ENCODE results near the gene TRIM44. TPM values are rescaled to one million over a fixed set of nuclear protein-coding genes. Genes with fewer than 3 reads are reported as not detected.

The TRIM44 gene
- polyA plus RNA-seq, 1 donor (not counting 4 experiments of a cell fraction or from before 2014, with no cell fraction given): 48.3 TPM

GRCh38 chr11:35852056-35852455 lies 189.5 kb downstream of the TRIM44 start:
- Histone ChIP-seq H3K4me3 (ENCODE audit: control insufficient read depth in 2 of 3, extremely low read depth in 1 of 3, insufficient read depth in 2 of 3, low read depth in 1 of 3, low read length in 3 of 3) (no peak overlapping the region), H3K9ac (ENCODE audit: control insufficient read depth, extremely low read depth, insufficient read depth, low read length) (no peak overlapping the region), H3K9me3 (ENCODE audit: control insufficient read depth, low read depth, low read length) (no peaks in the 10 kb centered on the region), H3K27ac (ENCODE audit: control insufficient read depth, insufficient read depth, low read length) (no peak overlapping the region), H3K79me2 (ENCODE audit: control insufficient read depth, insufficient read depth, low read length) (no peaks in the 10 kb centered on the region), H4K20me1 (ENCODE audit: control insufficient read depth, extremely low read depth, insufficient read depth, low read length) (no peaks in the 10 kb centered on the region), H3K4me1 (ENCODE audit: control insufficient read depth, extremely low read depth, insufficient read depth, low read length) (no peaks in the 10 kb centered on the region), H2AFZ (ENCODE audit: control insufficient read depth, low read length) (no peak overlapping the region), H3K27me3 (ENCODE audit: control insufficient read depth, extremely low read depth, insufficient read depth, low read length) (peaks cover 13% of the 10 kb centered on the region), H3K9me1 (ENCODE audit: control insufficient read depth, extremely low read depth, insufficient read depth, low read length) (no peaks in the 10 kb centered on the region), H3K36me3 (ENCODE audit: control insufficient read depth in 2 of 2, extremely low read depth in 1 of 2, insufficient read depth in 2 of 2, low read length in 2 of 2) (no peaks in the 10 kb centered on the region), H3K4me2 (ENCODE audit: control insufficient read depth, extremely low read depth, insufficient read depth, low read depth, low read length) (no peak overlapping the region)
- TF ChIP-seq EZH2 (IDR thresholded peaks at IDR 0.05; ENCODE audit: low read length): no peak
- no peak for TF ChIP-seq CTCF (optimal IDR thresholded peaks at IDR 0.05 in 1 of 3, IDR thresholded peaks at IDR 0.05 in 1 of 3, conservative IDR thresholded peaks at IDR 0.05 in 1 of 3; ENCODE audit: extremely low read depth in 1 of 3, insufficient read depth in 2 of 3, low read length in 3 of 3)
- FAIRE-seq: no peak
- DNase-seq (ENCODE audit: low read depth, low spot score): no peak
- dilution Hi-C loops (cut with MboI; ENCODE audit: extremely low pct_ligation_motif_present, low sequenced_read_pairs): no loop called here

GRCh38 chr11:35853971-35854370 lies 191.4 kb downstream of the TRIM44 start:
- no peaks in the 10 kb centered on the region for H3K4me1 ChIP-seq (ENCODE audit: control insufficient read depth, extremely low read depth, insufficient read depth, low read length)
- no peak overlapping the region for H3K4me2 ChIP-seq (ENCODE audit: control insufficient read depth, extremely low read depth, insufficient read depth, low read depth, low read length)
- DNase-seq (ENCODE audit: low read depth, low spot score): no peak
- no peaks in the 10 kb centered on the region for H3K79me2 ChIP-seq (ENCODE audit: control insufficient read depth, insufficient read depth, low read length)
- no peaks in the 10 kb centered on the region for H4K20me1 ChIP-seq (ENCODE audit: control insufficient read depth, extremely low read depth, insufficient read depth, low read length)
- FAIRE-seq: no peak
- H3K36me3 ChIP-seq (ENCODE audit: control insufficient read depth in 2 of 2, extremely low read depth in 1 of 2, insufficient read depth in 2 of 2, low read length in 2 of 2): no peaks in the 10 kb centered on the region
- H3K9me3 ChIP-seq (ENCODE audit: control insufficient read depth, low read depth, low read length): no peaks in the 10 kb centered on the region
- no peak overlapping the region for H3K27ac ChIP-seq (ENCODE audit: control insufficient read depth, insufficient read depth, low read length)
- TF ChIP-seq CTCF (optimal IDR thresholded peaks at IDR 0.05 in 1 of 3, IDR thresholded peaks at IDR 0.05 in 1 of 3, conservative IDR thresholded peaks at IDR 0.05 in 1 of 3; ENCODE audit: extremely low read depth in 1 of 3, insufficient read depth in 2 of 3, low read length in 3 of 3): no peak
- no peak for TF ChIP-seq EZH2 (IDR thresholded peaks at IDR 0.05; ENCODE audit: low read length)
- no peaks in the 10 kb centered on the region for H3K9me1 ChIP-seq (ENCODE audit: control insufficient read depth, extremely low read depth, insufficient read depth, low read length)
- no peak overlapping the region for H3K4me3 ChIP-seq (ENCODE audit: control insufficient read depth in 2 of 3, extremely low read depth in 1 of 3, insufficient read depth in 2 of 3, low read depth in 1 of 3, low read length in 3 of 3)
- no peak overlapping the region for H3K9ac ChIP-seq (ENCODE audit: control insufficient read depth, extremely low read depth, insufficient read depth, low read length)
- dilution Hi-C loops (cut with MboI; ENCODE audit: extremely low pct_ligation_motif_present, low sequenced_read_pairs): no loop called here
- no peak overlapping the region for H2AFZ ChIP-seq (ENCODE audit: control insufficient read depth, low read length)
- H3K27me3 ChIP-seq (ENCODE audit: control insufficient read depth, extremely low read depth, insufficient read depth, low read length): peaks cover 7% of the 10 kb centered on the region
